ENCODE data around the gene NIPA2. TPM values are rescaled to one million over a fixed set of nuclear protein-coding genes. Genes with fewer than 3 reads are reported as not detected.

NIPA2 gene
- total and polyA plus RNA-seq, 2 of the 8 experiments (the other 6 are each of a cell fraction or from before 2014, with no cell fraction given): 38.5 to 81.7 TPM

DNA sequence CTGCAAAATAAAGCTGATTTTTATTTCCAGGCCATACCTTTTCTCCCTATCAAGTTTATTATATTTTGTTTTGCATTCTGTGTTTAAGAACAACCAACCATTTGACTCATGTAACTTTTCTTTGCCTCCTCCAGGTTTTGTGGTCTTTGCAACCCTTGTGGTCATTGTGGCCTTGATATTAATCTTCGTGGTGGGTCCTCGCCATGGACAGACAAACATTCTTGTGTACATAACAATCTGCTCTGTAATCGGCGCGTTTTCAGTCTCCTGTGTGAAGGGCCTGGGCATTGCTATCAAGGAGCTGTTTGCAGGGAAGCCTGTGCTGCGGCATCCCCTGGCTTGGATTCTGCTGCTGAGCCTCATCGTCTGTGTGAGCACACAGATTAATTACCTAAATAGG, 27.6 kb downstream of the NIPA2 start:
- H3K56ac ChIP-seq (replicated peaks; ENCODE audit: insufficient read length, low read depth, low read length): no peak overlapping the region
- no peaks in the 10 kb centered on the region for H3K23me2 ChIP-seq (ENCODE audit: low read depth, low read length)
- H3K23ac ChIP-seq (ENCODE audit: insufficient read length): no peak overlapping the region
- no peak overlapping the region for H2BK15ac ChIP-seq (ENCODE audit: low read length)
- ChIA-PET CTCF (ENCODE audit: partially characterized antibody) (interaction anchor here (1.1 to 1.2 kb wide), 2 partner anchors 16 to 25 kb away, joined by 3 to 4 read pairs; no protein-coding TSS in a partner anchor), POLR2A (ENCODE audit: partially characterized antibody) (interaction anchor here (1.0 to 3.1 kb wide), 3 partner anchors 10 to 28 kb away, joined by 3 to 11 read pairs (median 6); partner anchors contain the start of gene NIPA2)
- H4K91ac ChIP-seq (replicated peaks; ENCODE audit: insufficient read length, low read length): no peak overlapping the region
- no peak overlapping the region for H2BK12ac ChIP-seq (ENCODE audit: low read depth, low read length)
- H4K5ac ChIP-seq (ENCODE audit: insufficient read length, low read depth, low read length): no peak overlapping the region
- no peak for FAIRE-seq
- no peak overlapping the region for H2BK120ac ChIP-seq (replicated peaks; ENCODE audit: low read depth, low read length)
- no peak overlapping the region for H4K8ac ChIP-seq (ENCODE audit: extremely low read depth, insufficient read depth, low read length)
- no peaks in the 10 kb centered on the region for H3K79me1 ChIP-seq (ENCODE audit: low read depth, low read length)
- no peak overlapping the region for H3K4ac ChIP-seq (replicated peaks; ENCODE audit: insufficient read length, low read depth, low read length)
- H3K18ac ChIP-seq (ENCODE audit: extremely low read depth, low read length): no peak overlapping the region
- no peak overlapping the region for H3K27ac ChIP-seq (ENCODE audit: low read depth, low read length)
- H3K79me2 ChIP-seq (ENCODE audit: control insufficient read depth in 1 of 2, insufficient read depth in 2 of 2, low read length in 2 of 2): peaks cover 0 to 3% of the 10 kb centered on the region in 2 experiments; a peak in 1 of 4 replicates
- H3K4me2 ChIP-seq (ENCODE audit: insufficient read depth in 1 of 2, low read depth in 2 of 2, low read length in 2 of 2): no peak overlapping the region
- H2BK20ac ChIP-seq (ENCODE audit: low read length): no peak overlapping the region
- WGBS, 2 experiments (ENCODE audit: extremely low coverage in 1 of 2, insufficient coverage in 1 of 2, insufficient read length in 1 of 2, insufficient replicate concordance in 2 of 2, low coverage in 1 of 2, low lambda C conversion rate in 2 of 2, missing lambda C conversion rate in 1 of 2): 98% methylated on average over 7 of the region's 7 CpGs; no CpG with 5 or more reads in 1 of the 2 experiments
- peaks cover 8 to 48% (median 30%) of the 10 kb centered on the region in 4 experiments for H3K36me3 ChIP-seq (ENCODE audit: control insufficient read depth in 2 of 4, insufficient read depth in 4 of 4, low read length in 3 of 4)
- no peak overlapping the region for H2AK5ac ChIP-seq (ENCODE audit: low read depth, low read length)
- H3K14ac ChIP-seq (ENCODE audit: insufficient read length): no peak overlapping the region
- H2AFZ ChIP-seq (ENCODE audit: low read length): no peak overlapping the region
- no peaks in the 10 kb centered on the region for H3K4me1 ChIP-seq (replicated peaks in 1 of 4; ENCODE audit: control insufficient read depth in 3 of 4, insufficient read depth in 4 of 4, low read length in 3 of 4)
- no peaks in the 10 kb centered on the region for H3K9me3 ChIP-seq (ENCODE audit: insufficient read depth in 2 of 2, low read depth in 1 of 2, low read length in 1 of 2)
- H4K20me1 ChIP-seq (replicated peaks in 1 of 2; ENCODE audit: control insufficient read depth in 1 of 2, insufficient read depth in 2 of 2, low read length in 2 of 2): peaks cover 0 to 4% of the 10 kb centered on the region in 2 experiments
- no peak for DNase-seq (ENCODE audit: low read depth in 1 of 2, low spot score in 2 of 2)
- no peak overlapping the region for H2BK5ac ChIP-seq (ENCODE audit: low read depth, low read length)
- H3K9ac ChIP-seq (replicated peaks in 1 of 4; ENCODE audit: extremely low read depth in 1 of 4, low read depth in 3 of 4, low read length in 3 of 4): no peak overlapping the region; a peak in 1 of 7 replicates
- H3K4me3 ChIP-seq (ENCODE audit: extremely low read depth in 1 of 4, insufficient read depth in 2 of 4, low read depth in 3 of 4, low read length in 4 of 4): no peak overlapping the region
- TF ChIP-seq GTF2F1 (IDR thresholded peaks at IDR 0.05; ENCODE audit: borderline replicate concordance, low read depth, low read length) (no peak), YY1 (IDR thresholded peaks at IDR 0.05; ENCODE audit: low read depth, low read length) (no peak), POU5F1 (IDR thresholded peaks at IDR 0.05; ENCODE audit: low read depth, low read length) (no peak), RAD21 (IDR thresholded peaks at IDR 0.05 in 1 of 2, conservative IDR thresholded peaks at IDR 0.05 in 1 of 2; ENCODE audit: low read depth in 2 of 2, low read length in 2 of 2) (no peak), CEBPB (IDR thresholded peaks at IDR 0.05; ENCODE audit: low read depth, low read length) (no peak), KDM5A (IDR thresholded peaks at IDR 0.05; ENCODE audit: low read length) (no peak), EZH2 (IDR thresholded peaks at IDR 0.05; ENCODE audit: low read depth, low read length, severe bottlenecking) (no peak), BACH1 (IDR thresholded peaks at IDR 0.05; ENCODE audit: low read length) (no peak), CREB1 (IDR thresholded peaks at IDR 0.05) (no peak)
- TF ChIP-seq, protein P1, sequence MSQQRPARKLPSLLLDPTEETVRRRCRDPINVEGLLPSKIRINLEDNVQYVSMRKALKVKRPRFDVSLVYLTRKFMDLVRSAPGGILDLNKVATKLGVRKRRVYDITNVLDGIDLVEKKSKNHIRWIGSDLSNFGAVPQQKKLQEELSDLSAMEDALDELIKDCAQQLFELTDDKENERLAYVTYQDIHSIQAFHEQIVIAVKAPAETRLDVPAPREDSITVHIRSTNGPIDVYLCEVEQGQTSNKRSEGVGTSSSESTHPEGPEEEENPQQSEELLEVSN (IDR thresholded peaks at IDR 0.05): no peak
- H3K27me3 ChIP-seq (replicated peaks in 1 of 4; ENCODE audit: control insufficient read depth in 3 of 4, extremely low read depth in 1 of 4, insufficient read depth in 3 of 4, low read length in 3 of 4): no peaks in the 10 kb centered on the region

All from H1 (cell line).